A549 (cell line): Measurements from ENCODE around the gene LAP3. TPM values are rescaled to one million over a fixed set of nuclear protein-coding genes. Genes with fewer than 3 reads are reported as not detected.

Source experiments
- ATAC-seq, 2 experiments: fragments of 200-7000 bp in 1 of 2; fragments of >200 bp in 1 of 2; cut with Nextera tagmentation in 1 of 2; cut with Tn5 transposase in 1 of 2; 3 replicates each; pipeline versions ENCODE4 v1.8.0 to v1.9.1; 2018 to 2020; ENCODE audit warnings: mild to moderate bottlenecking in 1 of 2, moderate library complexity in 1 of 2
- CTCF ChIA-PET: fragments of 300-600 bp; sonication (Branson Sonifier 250); formaldehyde crosslinking; extraction: SDS; loops from one replicate; lab custom pipeline; 2021; ENCODE audit warnings: antibody characterized with exemption, inconsistent platforms; lab: Yijun Ruan, JAX
- POLR2A ChIA-PET: fragments of 350-600 bp; formaldehyde crosslinking; extraction: SDS; loops from one replicate; lab custom pipeline; 2021; ENCODE audit warnings: antibody characterized with exemption, inconsistent platforms; lab: Yijun Ruan, JAX
- DNase-seq, 2 experiments: peaks; one replicate each; pipeline versions ENCODE4 v3.0.0 to v3.0.0-alpha.2; 2011 to 2016; ENCODE audit warnings: low read depth in 1 of 2, low spot score in 1 of 2
- FAIRE-seq: peaks from 2 replicates; lab custom pipeline; 2011; peaks lifted over from hg19 to GRCh38; lab: Jason Lieb, UNC
- H3K27ac ChIP-seq, 2 experiments: fragments of >200 bp; sonication (Bioruptor Twin); formaldehyde crosslinking; 3 replicates each; pipeline ENCODE4 v1.5.1; 2016 to 2017
- H3K4me1 ChIP-seq: fragments of >200 bp; sonication (Bioruptor Twin); formaldehyde crosslinking; 3 replicates; pipeline ENCODE4 v1.6.1; 2016
- H3K4me2 ChIP-seq: fragments of >200 bp; sonication (Bioruptor Twin); formaldehyde crosslinking; 3 replicates; pipeline ENCODE4 v1.6.1; 2016
- H3K4me3 ChIP-seq: fragments of >200 bp; sonication (Bioruptor Twin); formaldehyde crosslinking; 3 replicates; pipeline ENCODE4 v1.5.1; 2016
- H3K9me3 ChIP-seq: fragments of >200 bp; sonication (Bioruptor Twin); formaldehyde crosslinking; 3 replicates; pipeline ENCODE4 v1.6.1; 2016
- BCL3 ChIP-seq: fragments of >200 bp; sonication (Bioruptor Twin); formaldehyde crosslinking; IDR thresholded peaks from 3 replicates; pipeline ENCODE4 v1.6.1; 2016
- CBX2 ChIP-seq: fragments of 200-600 bp; sonication (generic); IDR thresholded peaks from 2 replicates; pipeline ENCODE4 v1.6.1; 2016; ENCODE audit warnings: low read depth, mild to moderate bottlenecking, borderline replicate concordance
- HOXB5 ChIP-seq: fragments of 250-450 bp; sonication (Bioruptor Pico); IDR thresholded peaks from 2 replicates; pipeline ENCODE4 v1.5.0; 2020; ENCODE audit warnings: mild to moderate bottlenecking, moderate library complexity
- MAX ChIP-seq: IDR thresholded peaks from 2 replicates; pipeline ENCODE4 v1.6.1; 2012
- MYC ChIP-seq: IDR thresholded peaks from 2 replicates; pipeline ENCODE4 v1.6.1; 2012; ENCODE audit warnings: mild to moderate bottlenecking, inconsistent platforms, low read length, improper control_type of control experiment, borderline replicate concordance
- NR3C1 ChIP-seq: fragments of >200 bp; sonication (Bioruptor Twin); formaldehyde crosslinking; IDR thresholded peaks from 3 replicates; pipeline ENCODE4 v1.6.1; 2017
- POLR2A ChIP-seq: IDR thresholded peaks from 2 replicates; pipeline ENCODE4 v1.6.1; 2012; ENCODE audit warnings: mild to moderate bottlenecking, low read length
- RARB ChIP-seq: fragments of 250-450 bp; sonication (Bioruptor Pico); IDR thresholded peaks from 2 replicates; pipeline ENCODE4 v1.8.0; 2021; ENCODE audit warnings: mild to moderate bottlenecking, moderate library complexity
- REST ChIP-seq: fragments of 200-600 bp; sonication (generic); IDR thresholded peaks from 2 replicates; pipeline ENCODE4 v1.6.1; 2016; ENCODE audit warnings: antibody characterized with exemption, mild to moderate bottlenecking, moderate library complexity
- RFX5 ChIP-seq: fragments of 450-650 bp; IDR thresholded peaks from 2 replicates; pipeline ENCODE4 v1.7.1; 2014; ENCODE audit warnings: antibody characterized with exemption, mild to moderate bottlenecking, moderate library complexity
- RNF2 ChIP-seq: fragments of 200-600 bp; sonication (generic); IDR thresholded peaks from 2 replicates; pipeline ENCODE4 v1.6.1; 2016; ENCODE audit warnings: low read depth, mild to moderate bottlenecking, antibody characterized with exemption, moderate library complexity, borderline replicate concordance
- SREBF2 ChIP-seq: fragments of 450-650 bp; IDR thresholded peaks from 2 replicates; pipeline ENCODE4 v1.6.1; 2014; ENCODE audit warnings: mild to moderate bottlenecking, moderate library complexity
- TFCP2L1 ChIP-seq: fragments of 250-450 bp; sonication (Bioruptor Pico); IDR thresholded peaks from 2 replicates; pipeline ENCODE4 v1.5.0; 2021; ENCODE audit warnings: mild to moderate bottlenecking
- TP53 ChIP-seq: fragments of 250-450 bp; sonication (Bioruptor Pico); IDR thresholded peaks from 2 replicates; pipeline ENCODE4 v1.5.0; 2021; ENCODE audit warnings: mild to moderate bottlenecking, moderate library complexity
- USF2 ChIP-seq: fragments of 450-650 bp; IDR thresholded peaks from 2 replicates; pipeline ENCODE4 v1.6.1; 2014; ENCODE audit warnings: antibody characterized with exemption
- WGBS: methylation state at CpG from one replicate; pipeline ENCODE4 v1.1.6; 2017; ENCODE audit errors: missing lambda C conversion rate; 5-methylcytosine and 5-hydroxymethylcytosine counted together
- polyA plus RNA-seq, 4 experiments: library from polyadenylated mRNA; depleted of rRNA in 3 of 4; stranded (reverse); fragments of >200 nt; fragmentation: RNase III in 1 of 4; extraction: RNeasy Plus Mini Kit Qiagen cat#74134 plus additional on column Dnase treatment in 1 of 4; gene quantifications; 2 replicates in 3 of 4; 3 replicates in 1 of 4; pipeline ENCODE4 v1.2.3, GENCODE V29; 2011 to 2017

The LAP3 gene
- polyA plus RNA-seq, 2 of the 4 experiments (the other 2 are of a cell fraction), result 38.6 to 46.2 TPM

- DNase-seq, result no peak
- no peak for FAIRE-seq
- H3K27ac ChIP-seq, result no peak overlapping the region
- no peaks in the 10 kb centered on the region for H3K9me3 ChIP-seq
- H3K4me1 ChIP-seq, result no peaks in the 10 kb centered on the region
- CTCF ChIA-PET, result interaction anchor here (1.0 to 1.3 kb wide), 2 partner anchors 21 to 209 kb away, joined by 3 read pairs; no protein-coding TSS in a partner anchor
- TF ChIP-seq USF2, result no peak
- TF ChIP-seq CBX2, result no peak
- TF ChIP-seq NR3C1, result no peak
- TF ChIP-seq TP53 (CRISPR knock-in tag), result no peak
- TF ChIP-seq REST, result no peak
- no peak for TF ChIP-seq MAX
- TF ChIP-seq RNF2, result no peak
- no peak for TF ChIP-seq BCL3
- TF ChIP-seq RARB (CRISPR knock-in tag), result no peak
- TF ChIP-seq TFCP2L1 (CRISPR knock-in tag), result no peak
- TF ChIP-seq SREBF2, result no peak
- no peak for TF ChIP-seq MYC
- TF ChIP-seq RFX5, result no peak
- TF ChIP-seq POLR2A, result no peak
- no peak for TF ChIP-seq HOXB5 (CRISPR knock-in tag)
- POLR2A ChIA-PET, result no interaction called here
- 14% methylated on average over 1 of the region's 1 CpG for WGBS
- H3K4me2 ChIP-seq, result no peak overlapping the region
- H3K4me3 ChIP-seq, result no peak overlapping the region
- no peak for ATAC-seq
Observed at GRCh38 chr4:17657090-17657489, 80.1 kb downstream of the LAP3 start.

Other genes with a start within 250 kb of the LAP3 start
- gene QDPR, start 65.1 kb upstream of the LAP3 start, polyA plus RNA-seq (2011; rRNA removed), result 40.4 and 40.7 TPM in 2 replicates
- gene QDPR, start 65.1 kb upstream of the LAP3 start, polyA plus RNA-seq (2017; fragmentation: RNase III; extraction: RNeasy Plus Mini Kit Qiagen cat#74134 plus additional on column Dnase treatment), result 64.2 to 75.1 TPM (median 72.8 TPM) in 3 replicates
- gene CLRN2, start 62.0 kb upstream of the LAP3 start, polyA plus RNA-seq (2011; rRNA removed), result not detected in 2 replicates
- not detected in 3 replicates for gene CLRN2, start 62.0 kb upstream of the LAP3 start, polyA plus RNA-seq (2017; fragmentation: RNase III; extraction: RNeasy Plus Mini Kit Qiagen cat#74134 plus additional on column Dnase treatment)
- gene MED28, start 37.4 kb downstream of the LAP3 start, polyA plus RNA-seq (2011; rRNA removed), result 13.0 and 15.5 TPM in 2 replicates
- gene MED28, start 37.4 kb downstream of the LAP3 start, polyA plus RNA-seq (2017; fragmentation: RNase III; extraction: RNeasy Plus Mini Kit Qiagen cat#74134 plus additional on column Dnase treatment), result 27.7 to 30.8 TPM (median 28.4 TPM) in 3 replicates
- gene FAM184B, start 204.4 kb downstream of the LAP3 start, polyA plus RNA-seq (2011; rRNA removed), result 0.01 TPM in 1 of 2 replicates, not detected in the other
- 0.01 to 0.04 TPM in 2 of 3 replicates, not detected in the other for gene FAM184B, start 204.4 kb downstream of the LAP3 start, polyA plus RNA-seq (2017; fragmentation: RNase III; extraction: RNeasy Plus Mini Kit Qiagen cat#74134 plus additional on column Dnase treatment)
- 12.9 and 13.3 TPM in 2 replicates for gene DCAF16, start 233.6 kb downstream of the LAP3 start, polyA plus RNA-seq (2011; rRNA removed)
- gene DCAF16, start 233.6 kb downstream of the LAP3 start, polyA plus RNA-seq (2017; fragmentation: RNase III; extraction: RNeasy Plus Mini Kit Qiagen cat#74134 plus additional on column Dnase treatment), result 6.3 to 7.9 TPM (median 6.8 TPM) in 3 replicates
- 22.3 and 36.4 TPM in 2 replicates for gene NCAPG, start 233.8 kb downstream of the LAP3 start, polyA plus RNA-seq (2011; rRNA removed)
- gene NCAPG, start 233.8 kb downstream of the LAP3 start, polyA plus RNA-seq (2017; fragmentation: RNase III; extraction: RNeasy Plus Mini Kit Qiagen cat#74134 plus additional on column Dnase treatment), result 23.7 to 27.5 TPM (median 23.9 TPM) in 3 replicates